Stimulated activated CD8-positive, alpha-beta memory T cell treated with anti-CD3 and anti-CD28 coated beads, Interleukin-15, amount 100 ng/mL, for 24 hours (primary cell): Measurements from ENCODE around the gene TDRD7.

ENCODE experiments used
- DNase-seq: peaks from one replicate; pipeline ENCODE4 v3.0.0-alpha.2; 2020; ENCODE audit warnings: low read depth

Gene TDRD7

DNA sequence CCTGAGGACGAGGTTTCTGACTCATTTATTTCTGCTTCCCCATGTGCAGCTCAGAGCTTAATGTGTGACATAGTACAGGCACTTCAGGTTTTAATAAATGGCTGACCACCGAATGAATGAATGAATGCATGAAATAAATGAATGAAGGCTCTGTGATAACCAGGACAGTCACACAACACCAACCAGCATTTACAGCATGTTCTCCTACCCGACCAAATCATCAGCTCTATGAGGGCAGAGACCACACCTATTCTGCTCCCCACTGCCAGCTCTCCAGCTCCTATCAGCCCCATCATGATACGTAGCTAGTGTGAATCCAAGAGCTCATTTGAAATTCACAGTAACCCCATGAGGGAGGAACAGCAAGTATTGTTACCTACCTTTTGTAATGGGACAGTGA lies 94.4 kb downstream of the TDRD7 start:
- no peak for DNase-seq

DNA sequence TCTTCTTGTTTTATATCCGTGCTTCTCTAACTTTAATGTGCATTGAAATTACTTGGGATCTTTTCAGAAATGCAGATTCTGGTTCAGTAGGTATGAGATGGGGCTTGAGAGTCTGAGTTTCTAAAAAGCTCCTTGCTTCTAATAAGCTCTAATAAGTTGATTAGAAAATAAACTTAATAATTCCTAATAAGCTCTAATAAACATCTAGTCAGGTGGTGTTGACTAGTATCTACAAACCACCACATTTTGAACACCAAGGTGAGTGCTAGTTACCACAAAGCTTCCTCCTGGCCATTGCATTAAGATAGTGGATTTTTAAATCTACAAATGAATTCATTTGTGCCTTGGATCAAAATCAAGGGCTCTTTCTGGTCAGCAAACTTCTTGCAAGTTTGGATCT lies 94.9 kb downstream of the TDRD7 start:
- DNase-seq = no peak

DNA sequence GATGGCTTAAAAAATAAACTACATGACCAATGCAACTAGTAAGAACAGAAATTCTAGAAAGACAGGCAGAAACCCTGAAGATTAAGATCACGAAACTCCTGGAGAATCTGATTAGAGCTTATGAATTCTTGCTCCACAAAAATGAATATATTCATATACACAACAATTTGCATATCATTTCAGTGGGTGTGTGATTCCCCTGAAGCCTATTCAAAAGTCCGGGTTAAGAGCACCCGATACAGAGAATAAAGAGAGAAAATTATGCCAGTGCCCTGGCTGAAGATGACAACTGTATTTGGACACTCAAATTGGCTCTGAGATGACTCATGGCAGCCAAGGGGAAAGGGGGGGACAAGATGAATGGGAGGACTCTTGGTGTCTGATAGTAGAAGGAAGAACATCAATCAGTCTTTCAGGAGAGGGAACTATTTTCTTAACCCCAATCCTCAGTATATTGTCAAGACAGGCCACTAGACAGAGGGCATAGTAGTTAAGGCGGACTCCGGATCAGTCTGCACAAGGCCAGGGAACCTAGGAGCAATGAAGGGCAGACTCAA lies 95.6 kb downstream of the TDRD7 start:
- no peak for DNase-seq

GRCh38 chr9:97508852-97509251 lies 97.0 kb downstream of the TDRD7 start:
- no peak for DNase-seq

DNA sequence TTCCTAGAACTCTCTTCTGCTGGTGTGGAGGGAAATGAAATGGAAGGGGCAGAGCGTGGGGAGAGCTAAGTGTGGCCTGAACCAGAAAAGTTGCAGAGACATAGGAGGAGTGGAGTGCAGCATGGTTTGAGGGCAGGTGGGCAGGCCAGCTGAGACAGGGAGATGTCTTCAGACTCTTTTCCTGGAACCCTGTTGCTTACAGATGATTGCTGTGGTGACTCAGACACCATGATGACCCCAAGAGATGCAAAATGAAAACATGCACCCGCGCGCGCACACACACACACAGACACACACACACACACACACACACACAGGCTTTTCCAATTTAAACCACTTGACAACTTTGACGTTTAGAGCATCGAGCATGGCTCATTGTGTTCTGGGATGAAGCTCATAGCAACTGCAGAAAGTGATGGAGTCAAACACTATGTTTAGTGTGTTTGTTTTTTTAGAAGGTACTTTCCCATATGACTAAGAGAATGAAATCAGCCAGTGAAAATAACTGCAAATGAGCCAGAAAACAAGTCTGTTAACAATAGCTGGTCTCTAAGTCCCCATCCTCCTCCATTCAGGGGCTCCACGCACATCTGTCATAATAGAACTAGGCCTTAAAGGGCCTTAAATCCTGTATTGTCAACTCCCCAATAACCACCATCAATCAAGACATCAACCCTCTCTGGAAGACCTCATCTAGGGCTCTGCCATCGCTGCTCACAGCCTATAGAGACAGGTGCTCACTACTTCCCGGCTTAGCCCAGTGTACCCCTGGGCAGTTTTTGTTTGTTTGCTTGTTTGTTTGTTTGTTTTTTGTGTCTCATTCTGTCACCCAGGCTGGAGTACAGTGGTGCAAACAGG lies 99.1 kb downstream of the TDRD7 start:
- DNase-seq = no peak

DNA sequence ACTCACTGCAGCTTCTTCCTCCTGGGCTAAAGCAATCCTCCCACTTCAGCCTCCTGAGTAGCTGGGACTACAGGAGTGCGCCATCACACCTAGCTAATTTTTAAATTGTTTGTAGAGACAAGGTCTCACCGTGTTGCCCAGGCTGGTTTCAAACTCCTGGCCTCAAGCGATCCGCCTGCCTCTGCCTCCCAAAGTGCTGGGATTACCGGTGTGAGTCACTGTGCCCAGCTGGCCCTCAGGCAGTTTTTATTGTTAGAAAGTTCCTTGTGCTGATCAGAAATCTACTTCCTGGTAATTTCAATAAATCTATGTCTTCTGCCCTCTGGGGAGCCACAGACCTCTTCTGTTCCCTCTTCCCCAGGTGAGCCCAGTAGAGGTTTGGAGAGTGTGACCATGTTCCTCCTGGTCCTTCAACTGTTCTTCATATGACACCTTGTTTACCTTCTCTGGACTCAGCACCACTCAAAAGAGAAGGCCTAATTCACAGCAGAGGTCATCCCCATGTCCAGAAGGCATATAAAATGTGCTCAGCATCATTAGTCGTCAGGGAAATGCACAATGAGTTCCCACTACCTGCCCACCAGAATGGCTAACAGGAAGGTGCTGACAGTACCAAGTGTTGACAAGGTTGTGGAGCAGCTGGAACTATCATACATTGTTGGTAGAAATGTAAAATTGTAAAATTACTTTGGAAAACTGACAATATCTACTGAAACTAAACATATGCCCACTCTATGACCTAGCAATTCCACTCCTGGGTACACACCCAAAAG lies 99.9 kb downstream of the TDRD7 start:
- DNase-seq = no peak

- DNase-seq = no peak
These were observed 101.2 kb downstream of the TDRD7 start for GRCh38 chr9:97512966-97513560.

DNA sequence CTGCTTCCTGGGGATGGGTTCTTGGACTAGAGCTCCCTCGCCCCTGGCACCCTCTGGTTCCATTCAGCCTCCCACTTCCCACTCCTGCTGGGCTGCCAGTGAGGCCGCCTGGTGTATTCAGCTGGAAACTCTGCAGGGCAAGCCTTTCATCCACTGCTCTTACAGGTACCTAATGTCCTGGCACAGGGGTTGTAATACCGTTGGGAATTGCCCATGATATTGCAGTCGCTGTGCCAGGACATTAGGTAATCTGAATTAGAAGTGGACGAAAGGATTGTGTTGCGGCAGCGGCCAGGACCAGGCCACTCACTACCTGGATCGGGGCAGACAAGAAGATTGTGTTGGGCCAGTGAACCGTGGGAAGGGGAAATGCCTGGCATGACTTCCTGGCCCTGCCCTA lies 102.6 kb downstream of the TDRD7 start:
- no peak for DNase-seq

DNA sequence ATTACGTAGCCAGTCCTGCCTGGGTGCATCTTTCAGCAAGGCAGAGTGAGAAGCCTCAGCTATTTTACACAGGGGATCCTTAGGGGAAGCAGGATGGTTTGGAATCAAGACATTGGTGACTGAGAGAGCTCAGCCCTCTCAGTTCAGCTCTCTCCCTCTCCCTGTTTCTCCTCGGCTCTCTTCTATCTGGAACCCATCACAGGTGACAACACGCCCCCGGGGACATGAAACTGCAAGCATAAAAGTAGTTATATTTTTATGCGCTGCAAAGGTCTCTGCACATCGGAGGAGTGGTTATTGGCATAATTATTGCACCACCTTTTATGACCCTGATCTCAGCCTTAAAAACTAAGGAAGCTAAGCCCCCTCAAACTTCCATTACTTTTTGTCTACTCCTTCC lies 103.8 kb downstream of the TDRD7 start:
- DNase-seq = no peak

DNA sequence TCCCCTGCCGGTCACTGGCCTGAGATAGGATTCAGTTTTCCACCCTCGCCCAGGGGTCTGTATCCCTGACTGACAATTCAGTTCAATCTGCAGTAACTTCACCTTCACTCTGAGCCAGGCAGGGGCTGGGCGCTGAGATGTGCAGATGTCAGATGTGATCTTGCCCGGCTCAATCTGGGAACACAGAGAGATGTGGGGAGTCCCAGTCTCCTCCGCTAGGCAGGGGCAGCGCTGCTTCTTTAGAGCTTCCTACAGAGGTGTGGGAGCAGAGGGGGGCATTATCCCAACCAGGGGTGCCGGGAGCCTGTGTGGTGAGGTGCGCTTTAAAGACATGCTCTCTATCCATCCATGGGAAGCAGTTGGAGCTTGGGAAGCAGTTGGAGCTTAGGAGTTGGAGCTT lies 104.2 kb downstream of the TDRD7 start:
- DNase-seq = no peak

GRCh38 chr9:97517331-97518089 lies 105.6 kb downstream of the TDRD7 start:
- DNase-seq = no peak

GRCh38 chr9:97518166-97518908 lies 106.4 kb downstream of the TDRD7 start:
- no peak for DNase-seq

DNA sequence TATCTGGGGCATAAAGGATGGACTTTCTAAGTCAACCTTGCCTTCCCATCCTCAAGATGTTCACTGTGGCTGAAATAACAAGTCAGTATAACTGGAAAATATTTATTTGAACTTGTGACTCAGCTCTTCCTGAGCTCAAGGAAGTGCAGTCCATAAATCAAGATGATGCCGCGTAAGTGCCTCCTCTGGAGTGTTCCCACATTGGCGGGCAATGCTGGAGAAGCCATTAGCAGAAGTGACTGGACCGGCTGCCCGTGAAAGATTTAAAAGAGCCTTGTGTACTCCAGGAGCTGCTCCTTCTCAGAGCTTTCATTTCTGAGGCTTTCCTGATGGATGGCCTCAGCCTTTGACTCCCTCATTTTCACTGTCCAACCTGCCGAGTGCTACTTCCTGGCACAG lies 107.0 kb downstream of the TDRD7 start:
- no peak for DNase-seq

- no peak for DNase-seq
These were observed 107.6 kb downstream of the TDRD7 start for GRCh38 chr9:97519441-97519970.

GRCh38 chr9:97521576-97522333 lies 109.9 kb downstream of the TDRD7 start:
- no peak for DNase-seq

DNA sequence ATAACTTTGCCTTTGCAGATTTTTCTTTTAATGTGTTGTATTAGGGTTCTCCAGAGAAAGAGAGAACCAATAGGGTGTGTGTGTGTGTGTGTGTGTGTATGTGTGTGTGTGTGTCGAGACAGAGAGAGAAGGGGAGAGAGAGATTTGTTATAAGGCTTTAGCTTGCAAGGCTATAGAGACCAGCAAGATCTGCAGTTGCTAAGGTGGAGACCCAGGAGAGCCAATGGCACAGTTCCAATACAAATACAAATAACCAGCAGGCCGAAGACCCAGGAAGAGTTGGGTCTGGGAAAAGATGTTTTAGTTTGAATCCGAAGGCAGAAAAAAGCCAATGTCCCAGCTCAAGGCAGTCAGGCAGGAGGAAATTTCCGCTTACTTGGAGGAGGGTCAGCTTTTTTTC lies 112.5 kb downstream of the TDRD7 start:
- no peak for DNase-seq

DNA sequence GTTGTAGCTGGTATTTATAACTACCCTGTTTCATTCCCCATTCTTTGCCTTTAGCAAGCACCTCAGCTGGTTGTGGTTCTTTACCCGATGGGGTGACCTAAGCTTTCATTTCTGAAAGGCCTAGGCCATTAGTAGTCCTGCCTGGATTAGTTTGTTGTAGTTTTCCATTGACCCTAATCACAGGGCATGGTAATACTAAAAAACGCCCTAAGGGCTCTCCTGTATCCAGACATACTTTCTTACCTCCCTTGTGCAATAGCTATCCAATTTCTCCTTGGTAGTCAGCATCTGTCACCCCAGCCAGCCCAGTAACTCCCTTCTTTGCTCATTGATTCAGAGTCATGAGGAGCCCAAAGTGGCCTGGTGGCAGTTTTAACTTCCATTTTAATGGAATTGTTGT lies 113.6 kb downstream of the TDRD7 start:
- DNase-seq = no peak

DNA sequence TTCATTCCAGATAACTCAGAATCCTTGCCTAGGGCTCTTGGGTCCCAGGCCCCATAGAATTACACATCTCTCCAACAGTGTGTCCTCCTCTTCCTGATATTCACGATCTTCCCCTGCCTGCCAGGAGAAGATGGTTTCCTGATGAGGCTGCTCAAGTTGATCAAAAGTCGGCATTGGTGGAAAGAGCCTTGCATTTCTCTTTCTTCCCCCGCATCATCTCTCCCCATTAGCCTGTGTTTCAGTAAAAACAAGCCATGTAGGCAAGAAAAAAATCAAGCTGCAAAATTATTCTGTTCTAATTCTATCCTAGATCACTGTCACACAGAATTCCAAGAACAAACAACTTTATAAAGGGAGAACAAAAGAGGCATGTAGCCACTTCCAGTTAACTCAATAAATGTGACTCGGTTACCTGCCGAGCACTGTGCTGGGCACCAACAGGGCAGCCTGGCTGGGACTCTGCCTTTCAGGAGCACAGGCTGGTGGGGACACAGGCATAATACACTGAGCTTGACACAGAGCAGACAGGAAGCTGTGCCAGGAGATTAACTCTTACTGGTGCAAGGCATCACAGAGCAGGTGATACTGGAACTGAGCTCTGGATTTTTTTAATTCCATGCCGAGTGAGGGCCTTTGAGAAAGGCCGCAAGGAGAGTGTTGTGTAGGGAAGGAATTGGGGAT lies 115.1 kb downstream of the TDRD7 start:
- no peak for DNase-seq

DNA sequence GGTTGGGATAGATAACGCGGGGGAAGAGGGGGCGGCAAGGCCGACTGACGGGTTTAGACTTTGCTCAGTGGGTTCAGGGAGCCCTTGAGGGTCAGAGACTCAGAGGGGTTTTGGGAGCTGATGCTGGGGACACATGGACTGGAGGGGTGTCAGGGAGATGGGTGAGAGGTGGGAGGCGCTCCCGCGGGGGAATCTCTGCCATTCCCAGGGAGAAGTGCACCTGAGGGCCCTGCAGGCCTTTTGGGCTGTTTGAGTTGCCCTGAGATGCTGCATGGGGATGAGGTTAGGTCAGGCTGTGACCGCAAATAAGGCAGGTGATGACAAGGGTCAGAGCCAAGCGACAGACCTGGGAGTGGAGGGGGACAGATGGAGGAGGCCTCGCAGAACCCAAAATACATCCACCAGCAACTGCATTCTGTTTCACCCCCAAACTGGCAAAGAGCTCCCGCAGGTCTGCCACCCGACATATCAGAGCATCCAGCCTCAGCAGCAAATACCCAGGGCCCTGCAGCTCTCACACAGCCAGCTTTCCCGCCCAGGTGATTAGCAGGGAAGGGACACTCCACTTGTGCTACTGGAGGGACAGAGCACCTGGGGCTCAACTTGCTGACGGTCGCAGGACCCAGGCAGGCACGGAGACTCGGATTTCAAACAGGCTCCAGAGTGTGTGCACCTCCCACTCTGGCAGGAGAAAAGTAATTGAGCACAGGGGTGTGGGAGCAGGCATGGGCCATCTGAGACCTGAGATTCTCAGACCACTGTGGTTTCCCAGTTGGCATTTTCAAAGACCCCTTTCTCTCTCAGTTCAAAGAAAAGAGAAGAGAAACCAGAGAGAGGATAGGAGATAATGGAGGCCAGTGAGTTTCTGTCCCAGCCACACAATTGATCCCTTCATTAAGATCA lies 116.0 kb downstream of the TDRD7 start:
- DNase-seq = no peak
